GM23248 (cell line): ENCODE results near the gene PHYH. TPM values are rescaled to one million over a fixed set of nuclear protein-coding genes. Genes with fewer than 3 reads are reported as not detected.
"Not testable (repeated sequence)": the region's sequence is repeated elsewhere in the genome, so short reads cannot be mapped to it uniquely, and the experiment has no call there.

Experiments used
- DNase-seq: peaks from one replicate; pipeline ENCODE4 v3.0.0-alpha.2; 2015
- H2AFZ ChIP-seq: fragments of 200-600 bp; sonication (generic); 2 replicates; pipeline ENCODE4 v1.6.1; 2016; ENCODE audit warnings: antibody characterized with exemption
- H3F3A ChIP-seq: fragments of 200-600 bp; sonication (generic); 2 replicates; pipeline ENCODE4 v1.6.1; 2016; ENCODE audit warnings: mild to moderate bottlenecking, antibody characterized with exemption, mixed run types; ENCODE audit not compliant: insufficient read depth
- H3K27ac ChIP-seq: fragments of 200-600 bp; sonication (generic); 2 replicates; pipeline ENCODE4 v1.5.1; 2016; ENCODE audit warnings: mild to moderate bottlenecking
- H3K27me3 ChIP-seq: fragments of 200-600 bp; sonication (generic); replicated peaks from 2 replicates; pipeline ENCODE4 v1.6.1; 2016; ENCODE audit warnings: mild to moderate bottlenecking; ENCODE audit not compliant: insufficient read depth
- H3K36me3 ChIP-seq: fragments of 200-600 bp; sonication (generic); 2 replicates; pipeline ENCODE4 v1.6.1; 2016; ENCODE audit warnings: low read depth, mild to moderate bottlenecking
- H3K4me1 ChIP-seq: fragments of 200-600 bp; sonication (generic); 2 replicates; pipeline ENCODE4 v1.6.1; 2016; ENCODE audit warnings: mild to moderate bottlenecking; ENCODE audit not compliant: insufficient read depth
- H3K4me2 ChIP-seq: fragments of 200-600 bp; sonication (generic); one replicate; pipeline ENCODE4 v1.6.1; 2016; ENCODE audit warnings: mild to moderate bottlenecking; ENCODE audit not compliant: unreplicated experiment
- H3K4me3 ChIP-seq: fragments of 200-600 bp; sonication (generic); 2 replicates; pipeline ENCODE4 v1.5.1; 2016; ENCODE audit warnings: mild to moderate bottlenecking
- H3K79me2 ChIP-seq: fragments of 200-600 bp; sonication (generic); 2 replicates; pipeline ENCODE4 v1.6.1; 2016; ENCODE audit warnings: mild to moderate bottlenecking; ENCODE audit not compliant: insufficient read depth
- H3K9ac ChIP-seq: fragments of 200-600 bp; sonication (generic); 2 replicates; pipeline ENCODE4 v1.6.1; 2016; ENCODE audit warnings: mild to moderate bottlenecking
- H3K9me2 ChIP-seq: fragments of 200-600 bp; sonication (generic); 2 replicates; pipeline ENCODE4 v1.6.1; 2016; ENCODE audit warnings: mixed run types, mild to moderate bottlenecking, moderate library complexity; ENCODE audit not compliant: insufficient read depth
- H3K9me3 ChIP-seq: fragments of 200-600 bp; sonication (generic); one replicate; pipeline ENCODE4 v1.6.1; 2017; ENCODE audit warnings: low read depth
- H4K20me1 ChIP-seq: fragments of 200-600 bp; sonication (generic); 2 replicates; pipeline ENCODE4 v1.6.0; 2016; ENCODE audit not compliant: insufficient read depth
- EZH2 ChIP-seq: fragments of 200-600 bp; sonication (generic); IDR thresholded peaks from 2 replicates; pipeline ENCODE4 v1.6.1; 2018; ENCODE audit warnings: antibody characterized with exemption, mild to moderate bottlenecking; ENCODE audit not compliant: insufficient read depth, poor library complexity, severe bottlenecking
- EZH2phosphoT487 ChIP-seq: fragments of 200-600 bp; sonication (generic); IDR thresholded peaks from 2 replicates; pipeline ENCODE4 v1.6.1; 2018; ENCODE audit warnings: antibody characterized with exemption, moderate library complexity, mild to moderate bottlenecking, low read depth; ENCODE audit not compliant: insufficient read depth
- WGBS, 2 experiments: methylation state at CpG; one replicate each; pipeline ENCODE4 v1.1.6; 2015 to 2017; ENCODE audit warnings: low lambda C conversion rate in 2 of 2, low coverage in 1 of 2; ENCODE audit errors: missing lambda C conversion rate in 2 of 2; 5-methylcytosine and 5-hydroxymethylcytosine counted together
- in situ Hi-C: fragments of 300-500 bp; cut with MboI; formaldehyde crosslinking; loops from 2 replicates; pipeline ENCODE4 v1.15.0; 2020
- polyA plus RNA-seq: library from polyadenylated mRNA; unstranded; fragments of >200 nt; fragmentation: Nextera tagmentation; extraction: Ambion mirVana; gene quantifications from 2 replicates; pipeline ENCODE4 v1.2.1, GENCODE V29; 2016
- total RNA-seq: library from RNA; depleted of rRNA; stranded (reverse); fragments of >200 nt; shearing (Covaris generic); gene quantifications from 2 replicates; pipeline ENCODE4 v1.2.3, GENCODE V29; 2014

PHYH gene
- total and polyA plus RNA-seq, 2 experiments from 2014 or later = 19.1 to 29.7 TPM

DNA sequence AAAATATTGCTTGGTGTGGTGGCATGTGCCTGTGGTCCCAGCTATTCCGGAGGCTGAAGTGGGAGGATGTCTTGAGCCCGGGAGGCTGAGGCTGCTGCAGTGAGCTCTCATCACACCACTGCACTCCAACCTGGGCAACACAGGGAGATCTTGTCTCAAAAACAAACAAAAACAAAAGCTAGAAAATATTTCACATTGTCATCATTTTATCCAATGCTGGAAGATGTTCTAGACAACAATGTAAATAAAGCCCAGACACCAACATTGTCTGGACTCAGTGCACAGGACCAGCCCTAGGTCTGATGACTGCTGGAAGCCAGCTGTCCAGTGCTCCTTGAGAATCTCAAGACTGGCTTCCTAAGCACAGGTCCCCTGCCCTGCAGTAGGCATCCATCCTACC is 34.7 kb upstream of the PHYH start:
- H3K36me3 ChIP-seq = peaks cover 25% of the 10 kb centered on the region
- no peak overlapping the region for H3K4me2 ChIP-seq
- TF ChIP-seq EZH2phosphoT487 (no peak), EZH2 (no peak)
- H2AFZ ChIP-seq = no peak overlapping the region
- peaks cover 6% of the 10 kb centered on the region for H3K4me1 ChIP-seq
- no peaks in the 10 kb centered on the region for H4K20me1 ChIP-seq
- H3K27ac ChIP-seq = no peak overlapping the region
- H3K27me3 ChIP-seq = no peaks in the 10 kb centered on the region
- peaks cover 8% of the 10 kb centered on the region; the same call in 1 of the 2 replicates for H3F3A ChIP-seq
- H3K4me3 ChIP-seq = no peak overlapping the region
- H3K9ac ChIP-seq = no peak overlapping the region
- no peak for DNase-seq
- WGBS, 2 experiments = 97 to 100% methylated on average over 2 of the region's 2 CpGs
- in situ Hi-C loops = no loop called here
- H3K9me3 ChIP-seq = no peaks in the 10 kb centered on the region
- H3K79me2 ChIP-seq = peaks cover 6% of the 10 kb centered on the region; the same call in 1 of the 2 replicates
- no peaks in the 10 kb centered on the region for H3K9me2 ChIP-seq

DNA sequence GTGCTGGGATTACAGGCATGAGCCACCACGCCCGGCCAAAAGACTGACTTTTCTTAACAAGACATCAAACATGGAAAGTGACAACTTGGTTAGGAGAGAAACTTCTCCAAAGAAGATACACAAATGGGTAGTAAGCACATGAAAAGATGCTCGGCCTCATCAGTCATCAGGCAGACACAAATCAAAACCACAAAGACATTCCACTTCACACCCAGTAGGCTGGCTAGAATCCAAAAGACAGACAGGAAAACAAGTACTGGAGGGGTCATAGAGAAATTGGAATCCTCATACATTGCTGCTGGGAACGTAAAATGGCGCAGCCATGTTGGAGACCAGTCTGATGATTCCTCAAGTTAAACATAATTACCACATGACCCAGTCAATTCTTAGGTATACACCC is 31.8 kb upstream of the PHYH start:
- no peak overlapping the region for H3K9ac ChIP-seq
- H3K27ac ChIP-seq = no peak overlapping the region
- no peaks in the 10 kb centered on the region for H3K4me1 ChIP-seq
- in situ Hi-C loops = no loop called here
- H3K9me2 ChIP-seq = no peaks in the 10 kb centered on the region
- H3F3A ChIP-seq = no peaks in the 10 kb centered on the region
- no peaks in the 10 kb centered on the region for H3K9me3 ChIP-seq
- H2AFZ ChIP-seq = no peak overlapping the region
- no peak overlapping the region for H3K4me3 ChIP-seq
- H4K20me1 ChIP-seq = no peaks in the 10 kb centered on the region
- no peaks in the 10 kb centered on the region for H3K27me3 ChIP-seq
- H3K79me2 ChIP-seq = no peaks in the 10 kb centered on the region
- H3K36me3 ChIP-seq = peaks cover 42% of the 10 kb centered on the region
- no peak for DNase-seq
- WGBS, 2 experiments = 89 to 92% methylated on average over 5 of the region's 5 CpGs
- H3K4me2 ChIP-seq = no peak overlapping the region
- TF ChIP-seq EZH2 (no peak), EZH2phosphoT487 (no peak)

DNA sequence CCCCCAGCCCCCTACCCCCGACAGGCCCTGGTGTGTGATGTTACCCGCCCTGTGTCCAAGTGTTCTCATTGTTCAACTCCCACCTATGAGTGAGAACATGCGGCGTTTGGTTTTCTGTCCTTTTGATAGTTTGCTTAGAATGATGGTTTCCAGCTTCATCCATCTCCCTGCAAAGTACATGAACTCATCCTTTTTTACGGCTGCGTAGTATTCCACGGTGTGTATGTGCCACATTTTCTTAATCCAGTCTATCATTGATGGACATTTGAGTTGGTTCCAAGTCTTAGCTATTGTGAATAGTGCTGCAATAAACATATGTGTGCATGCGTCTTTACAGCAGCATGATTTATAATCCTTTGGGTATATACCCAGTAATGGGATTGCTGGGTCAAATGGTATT is 31.1 kb upstream of the PHYH start:
- H3F3A ChIP-seq, in situ Hi-C loops: not testable (repeated sequence)
- peaks cover 46% of the 10 kb centered on the region for H3K36me3 ChIP-seq

DNA sequence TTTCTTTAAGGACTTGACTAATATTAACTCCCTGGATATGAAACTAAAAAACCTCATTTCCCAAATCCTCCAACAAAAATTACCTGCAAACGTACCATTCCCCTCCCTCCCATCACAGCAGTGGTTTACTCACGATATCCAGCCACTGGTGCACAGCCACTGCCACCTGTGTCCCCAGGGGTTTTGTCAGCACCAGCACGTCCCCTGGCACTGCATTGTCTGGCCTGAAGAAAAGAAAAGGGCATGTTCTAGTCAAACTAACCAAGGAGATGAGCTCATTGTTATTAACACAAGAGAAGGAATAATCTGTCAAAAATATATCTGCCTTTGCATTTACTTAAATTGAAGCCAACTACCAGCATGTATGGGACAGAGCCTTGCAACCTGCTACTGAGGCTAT is 29.7 kb upstream of the PHYH start:
- WGBS, 2 experiments = 97% methylated on average over 3 of the region's 3 CpGs
- in situ Hi-C loops = no loop called here
- no peak for TF ChIP-seq EZH2
- TF ChIP-seq EZH2phosphoT487 = no peak

More for the DNA sequence above, 31.1 kb upstream of the PHYH start:
- not testable (repeated sequence) for H4K20me1 ChIP-seq, H3K4me3 ChIP-seq, H3K79me2 ChIP-seq, DNase-seq, H3K9me3 ChIP-seq, H3K27me3 ChIP-seq, H3K4me2 ChIP-seq, H3K27ac ChIP-seq, H2AFZ ChIP-seq, H3K9ac ChIP-seq, H3K9me2 ChIP-seq, H3K4me1 ChIP-seq
- 98 to 100% methylated on average over 8 of the region's 8 CpGs for WGBS, 2 experiments

DNA sequence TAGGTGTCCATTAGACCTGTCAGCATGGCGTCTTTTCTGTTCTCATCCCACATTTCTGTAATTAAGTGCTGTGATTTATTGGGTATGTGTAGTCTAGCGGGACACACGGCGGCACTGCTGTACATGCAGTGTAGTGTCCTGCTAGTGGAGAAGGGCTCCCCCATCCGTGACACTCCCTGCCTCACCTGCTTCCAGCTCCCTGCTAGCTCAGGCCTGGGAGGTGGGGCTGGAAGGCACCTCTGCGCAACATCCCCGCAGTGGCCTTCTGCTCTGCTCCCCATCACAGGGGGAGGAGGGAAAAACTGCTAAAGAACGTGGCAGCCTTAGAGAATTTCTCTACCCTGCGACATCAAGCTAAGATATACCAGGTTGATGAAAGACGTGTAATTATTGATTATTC is 28.7 kb upstream of the PHYH start:
- H2AFZ ChIP-seq = no peak overlapping the region
- no peaks in the 10 kb centered on the region for H3K79me2 ChIP-seq
- H3K36me3 ChIP-seq = peaks cover 52% of the 10 kb centered on the region
- H3K9ac ChIP-seq = no peak overlapping the region
- H3K9me3 ChIP-seq = no peaks in the 10 kb centered on the region
- no peak overlapping the region for H3K4me2 ChIP-seq
- H3F3A ChIP-seq = no peaks in the 10 kb centered on the region
- H3K4me1 ChIP-seq = no peaks in the 10 kb centered on the region
- no peak for DNase-seq
- in situ Hi-C loops = no loop called here
- H4K20me1 ChIP-seq = no peaks in the 10 kb centered on the region
- H3K9me2 ChIP-seq = no peaks in the 10 kb centered on the region
- H3K4me3 ChIP-seq = no peak overlapping the region
- no peaks in the 10 kb centered on the region for H3K27me3 ChIP-seq
- no peak for TF ChIP-seq EZH2phosphoT487
- H3K27ac ChIP-seq = no peak overlapping the region
- 84% methylated on average over 10 of the region's 10 CpGs for WGBS, 2 experiments

More for the DNA sequence above, 29.7 kb upstream of the PHYH start:
- Histone ChIP-seq H3K27me3 (no peaks in the 10 kb centered on the region), H3K4me3 (no peak overlapping the region), H3K9ac (no peak overlapping the region), H3K27ac (no peak overlapping the region), H3K4me2 (no peak overlapping the region), H3K36me3 (peaks cover 54% of the 10 kb centered on the region), H2AFZ (no peak overlapping the region), H3K4me1 (no peaks in the 10 kb centered on the region), H3K9me2 (no peaks in the 10 kb centered on the region), H3F3A (no peaks in the 10 kb centered on the region), H3K9me3 (no peaks in the 10 kb centered on the region), H4K20me1 (no peaks in the 10 kb centered on the region), H3K79me2 (no peaks in the 10 kb centered on the region)
- DNase-seq = no peak
